GOT3 (cell line): ENCODE measurements around the gene PLXND1.
"Not testable (repeated sequence)": the region's sequence is repeated elsewhere in the genome, so short reads cannot be mapped to it uniquely, and the experiment has no call there.

ENCODE experiments used
- DNase-seq: peaks from one replicate; lab custom pipeline; 2025; ENCODE audit warnings: mixed read lengths; lab: John Stamatoyannopoulos, UW

The PLXND1 gene

DNA sequence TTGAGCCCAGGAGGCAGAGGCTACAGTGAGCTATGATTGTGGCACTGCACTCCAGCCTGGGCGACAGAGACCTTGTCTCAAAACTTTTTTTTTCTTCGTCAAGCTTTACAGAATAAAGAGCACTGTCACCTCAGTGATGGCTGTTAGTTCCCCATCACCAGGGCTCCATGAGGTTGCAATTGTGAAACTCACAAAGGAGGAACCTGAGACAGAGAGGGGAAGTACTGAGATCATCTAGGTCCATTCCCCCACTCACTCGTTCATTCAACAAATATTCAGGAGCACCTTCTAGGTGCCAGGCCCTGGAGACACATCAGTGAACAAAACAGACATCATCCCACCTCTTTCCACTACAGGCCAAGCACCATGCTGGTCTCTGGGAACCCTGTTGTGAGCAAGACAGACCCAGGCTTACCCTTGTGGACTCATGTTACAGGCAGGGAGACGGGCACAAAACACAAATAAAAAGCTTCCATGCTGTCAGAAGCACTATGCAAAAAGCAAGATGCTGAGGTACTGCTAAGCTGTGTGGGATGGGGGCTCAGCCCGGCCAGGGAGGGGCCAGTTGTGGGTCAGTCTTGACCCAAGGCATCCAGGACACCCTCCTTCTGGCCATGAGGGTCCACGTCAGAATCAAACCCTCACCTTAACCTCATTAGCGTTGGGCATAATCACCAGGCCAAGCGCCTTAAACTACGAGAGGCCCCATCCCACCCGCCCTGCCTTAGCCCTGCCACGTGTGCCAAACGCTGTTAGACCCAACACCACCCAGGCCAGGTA is 80.2 kb downstream of the PLXND1 start:
- no peak for DNase-seq

DNA sequence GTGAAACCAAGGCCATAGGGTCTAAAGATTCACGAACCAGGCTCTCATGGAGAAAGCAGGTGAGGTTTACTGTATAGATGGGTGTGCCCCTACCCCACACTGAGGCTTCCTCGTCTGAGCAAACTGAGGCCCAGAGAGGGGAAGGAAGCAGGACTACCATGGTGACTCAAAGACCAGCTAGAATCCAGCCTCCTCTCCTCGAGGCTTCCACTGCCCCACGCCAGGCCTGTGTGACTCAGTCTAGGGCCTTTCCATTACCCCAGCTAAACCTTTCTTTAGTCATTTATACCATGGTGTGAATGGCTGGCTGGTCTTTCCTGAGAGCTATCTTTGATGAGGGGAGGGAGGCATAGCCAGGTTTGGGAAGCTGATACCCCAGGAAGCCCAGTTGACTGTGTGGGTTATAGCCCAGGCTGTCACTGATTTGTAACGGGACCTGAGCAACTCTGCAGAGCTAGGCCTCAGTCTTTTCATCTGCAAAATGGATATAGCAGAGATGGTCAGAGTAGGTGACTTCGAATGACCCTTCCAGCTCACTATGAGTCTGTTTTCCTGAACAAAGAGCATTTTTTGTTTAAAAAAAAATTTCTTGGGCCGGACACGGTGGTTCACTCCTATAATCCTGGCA is 81.0 kb downstream of the PLXND1 start:
- no peak for DNase-seq

DNA sequence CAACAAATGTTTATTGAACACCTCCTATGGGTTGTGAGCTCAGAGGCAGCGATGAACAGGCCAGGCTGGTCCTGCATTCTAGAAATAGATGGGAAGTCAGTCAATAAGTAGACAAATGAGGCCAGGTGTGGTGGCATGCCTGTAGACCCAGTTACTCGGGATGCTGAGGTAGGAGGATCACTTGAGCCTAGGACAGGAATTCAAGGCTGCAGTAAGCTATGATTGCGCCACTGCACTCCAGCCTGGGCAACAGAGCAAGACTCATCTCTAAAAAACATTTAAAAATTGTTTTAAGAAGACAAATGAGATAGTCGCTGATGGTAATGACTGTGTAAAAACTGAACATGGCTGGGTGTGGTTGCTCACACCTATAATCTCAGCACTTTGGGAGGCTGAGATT is 82.4 kb downstream of the PLXND1 start:
- no peak for DNase-seq

DNA sequence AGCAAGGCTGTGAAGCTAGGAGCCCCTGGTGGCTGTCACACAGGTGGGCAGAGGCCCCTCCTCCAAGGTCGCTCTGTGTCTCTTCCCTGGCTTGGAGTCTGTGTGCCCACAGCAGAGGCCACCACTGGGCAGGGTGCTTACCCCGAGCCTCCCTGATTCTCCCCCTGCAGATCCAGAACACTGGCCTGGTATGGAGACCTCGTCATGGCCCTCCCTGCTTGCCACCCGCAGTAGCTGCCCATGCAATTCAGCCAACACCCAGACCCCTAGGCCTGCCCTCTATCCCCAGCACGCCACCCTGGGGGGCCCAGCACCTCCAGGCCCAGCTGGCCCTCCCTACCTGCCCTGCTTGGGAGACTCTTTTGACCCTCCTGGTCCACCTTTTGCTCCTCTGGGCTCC is 83.5 kb downstream of the PLXND1 start:
- DNase-seq: no peak

DNA sequence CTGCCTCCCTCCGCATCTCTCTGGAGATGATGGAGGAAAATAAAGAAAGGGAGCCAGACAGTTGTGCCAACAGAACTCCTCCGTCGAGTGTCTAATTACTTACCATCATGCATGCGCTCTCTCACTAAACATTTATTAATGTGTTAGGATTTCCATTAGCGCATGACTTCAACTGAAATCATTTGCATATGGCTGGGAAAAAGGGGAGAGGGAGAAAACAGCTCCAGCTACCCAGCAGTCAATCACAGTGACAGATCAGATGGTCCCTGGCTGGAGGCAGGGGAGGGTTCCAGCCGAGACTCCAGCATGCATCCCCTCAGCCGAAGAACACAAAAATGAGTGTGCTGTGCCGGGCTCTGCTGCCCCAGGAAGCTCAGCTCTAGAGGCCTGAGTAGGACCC is 84.9 kb downstream of the PLXND1 start:
- DNase-seq: no peak

DNA sequence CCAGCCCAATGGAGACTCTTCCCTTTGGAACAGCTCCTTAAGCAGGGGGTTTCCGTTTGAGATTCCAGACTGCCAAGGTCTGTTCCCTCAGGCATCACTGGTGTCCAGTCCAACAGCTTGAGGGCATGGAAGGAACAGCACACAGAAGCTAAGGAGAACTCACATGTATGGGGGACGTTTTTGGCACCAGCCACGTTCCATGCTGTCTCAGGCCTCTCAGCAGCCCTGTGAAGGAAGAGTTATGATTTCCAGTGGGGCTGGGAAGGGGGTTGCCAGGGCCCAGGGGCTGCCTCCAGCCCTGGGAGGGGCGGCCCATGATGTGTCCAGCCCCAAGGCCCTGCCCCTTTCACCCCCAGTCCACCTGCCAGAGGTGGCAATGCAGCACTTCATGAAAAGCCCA is 85.5 kb downstream of the PLXND1 start:
- DNase-seq: no peak

DNA sequence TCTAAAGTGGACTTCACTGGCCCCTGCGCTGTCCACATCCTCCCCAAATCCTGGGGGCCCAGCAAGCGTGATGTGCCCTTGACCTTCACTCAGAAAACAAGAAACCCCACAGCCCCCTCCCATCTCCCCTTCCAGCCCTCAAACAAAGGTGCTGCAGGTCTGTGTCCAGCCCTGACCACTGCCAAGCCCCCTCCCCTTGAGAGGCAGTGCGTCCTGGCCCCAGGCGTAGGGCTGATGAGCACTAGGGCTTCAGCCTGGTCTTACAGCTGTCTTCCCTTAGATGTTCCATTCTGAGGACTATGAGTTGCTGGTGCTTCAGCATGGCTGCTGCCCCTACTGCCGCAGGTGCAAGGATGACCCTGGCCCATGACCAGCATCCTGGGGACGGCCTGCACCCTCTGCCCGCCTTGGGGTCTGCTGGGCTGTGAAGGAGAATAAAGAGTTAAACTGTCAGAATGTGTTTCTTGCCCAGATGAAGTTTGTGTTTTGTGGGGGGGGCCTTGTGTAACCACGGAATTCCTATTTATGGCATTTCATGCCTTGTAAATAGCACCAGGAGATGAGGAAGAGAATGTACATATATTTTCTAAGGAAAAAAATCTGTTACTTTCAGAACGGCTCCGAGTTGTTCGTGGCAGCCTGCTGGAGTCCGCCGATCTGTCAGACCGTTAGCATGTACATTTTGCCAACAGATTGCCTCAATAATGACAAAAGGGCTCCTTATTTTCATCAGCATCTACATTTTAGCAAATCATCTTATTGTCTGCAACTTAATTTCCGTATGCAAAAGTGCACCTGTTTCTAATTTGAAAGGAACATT is 86.4 kb downstream of the PLXND1 start:
- DNase-seq: no peak

DNA sequence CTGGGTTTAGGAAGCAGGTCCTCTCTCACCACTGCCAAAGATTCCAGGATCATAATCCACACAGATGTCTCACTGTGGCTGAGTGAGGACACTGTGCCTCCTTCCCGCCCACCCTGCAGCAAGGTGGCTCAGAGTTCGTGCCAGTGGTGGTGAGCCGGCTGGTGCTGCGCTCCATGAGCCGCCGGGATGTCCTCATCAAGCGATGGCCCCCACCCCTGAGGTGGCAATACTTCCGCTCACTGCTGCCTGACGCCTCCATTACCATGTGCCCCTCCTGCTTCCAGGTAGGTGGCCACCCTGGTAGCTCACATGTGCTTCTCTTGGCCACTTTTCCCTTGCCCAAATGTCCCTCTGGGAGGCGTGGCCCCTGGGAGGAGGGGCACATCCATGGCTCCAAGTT is 87.0 kb downstream of the PLXND1 start:
- DNase-seq: no peak

DNA sequence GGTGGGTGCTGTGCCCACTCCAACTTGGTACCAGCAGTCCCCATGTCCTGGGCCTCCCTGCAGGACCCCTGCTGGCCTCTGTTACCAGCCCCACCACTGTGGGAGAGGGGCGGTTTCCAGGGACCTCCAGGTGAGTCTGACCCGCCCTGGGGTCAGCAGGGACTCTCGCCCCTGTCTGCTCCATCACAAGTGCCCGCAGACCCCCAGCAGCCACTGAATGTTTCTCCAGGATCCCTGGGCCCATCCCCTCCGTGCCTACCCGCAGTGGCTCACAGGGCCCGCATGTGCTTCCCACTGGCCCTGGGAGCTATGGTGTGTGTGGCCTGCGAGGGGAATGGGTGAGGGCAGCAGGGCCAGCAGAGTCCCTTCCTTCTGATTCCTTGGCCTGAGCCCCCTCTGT is 87.9 kb downstream of the PLXND1 start:
- DNase-seq: no peak

DNA sequence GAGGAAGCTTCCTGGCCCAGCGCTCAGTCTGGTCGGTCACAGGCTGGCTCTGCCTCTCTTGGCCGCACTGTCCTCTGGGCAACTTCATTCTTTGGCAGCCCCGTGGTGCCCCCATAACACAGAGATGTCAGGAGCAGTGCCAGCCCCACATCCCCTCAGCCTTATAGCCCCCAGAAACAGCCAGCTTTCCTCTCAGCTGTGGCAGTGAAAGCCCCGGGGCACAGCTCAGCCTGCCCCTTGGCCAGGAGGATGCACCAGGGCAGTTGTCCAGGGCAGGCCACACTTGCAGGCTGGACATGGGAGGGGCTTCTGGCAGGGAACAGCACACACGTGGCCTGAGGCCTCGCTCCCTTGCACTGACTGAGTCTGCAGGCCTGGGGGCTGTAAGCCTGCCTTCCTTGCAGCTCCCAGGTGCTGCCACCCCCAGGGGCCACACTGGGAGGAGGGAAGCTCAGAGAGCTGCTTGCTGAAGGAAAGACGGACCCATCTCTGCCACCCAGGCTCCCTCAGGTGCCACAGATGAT is 88.4 kb downstream of the PLXND1 start:
- DNase-seq: no peak

DNA sequence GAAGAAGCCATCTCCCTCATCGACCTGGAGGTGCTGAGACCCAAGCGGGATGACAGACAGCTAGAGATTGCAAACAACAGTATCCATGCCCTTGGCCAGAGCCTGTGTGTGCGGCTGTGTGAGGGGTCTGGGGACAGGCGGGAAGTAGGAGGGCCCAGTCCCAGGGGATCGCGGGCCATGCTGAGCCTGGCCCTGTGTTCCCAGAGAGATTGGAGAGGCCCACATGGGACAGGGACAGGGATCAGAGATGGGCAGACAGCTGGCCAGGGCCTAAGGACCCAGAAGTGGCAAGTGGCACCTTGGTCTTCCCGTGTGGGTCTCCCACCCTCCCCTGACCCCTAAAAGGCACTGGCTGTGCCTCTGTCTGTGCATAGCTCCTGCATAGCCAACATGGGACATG is 89.0 kb downstream of the PLXND1 start:
- no peak for DNase-seq

DNA sequence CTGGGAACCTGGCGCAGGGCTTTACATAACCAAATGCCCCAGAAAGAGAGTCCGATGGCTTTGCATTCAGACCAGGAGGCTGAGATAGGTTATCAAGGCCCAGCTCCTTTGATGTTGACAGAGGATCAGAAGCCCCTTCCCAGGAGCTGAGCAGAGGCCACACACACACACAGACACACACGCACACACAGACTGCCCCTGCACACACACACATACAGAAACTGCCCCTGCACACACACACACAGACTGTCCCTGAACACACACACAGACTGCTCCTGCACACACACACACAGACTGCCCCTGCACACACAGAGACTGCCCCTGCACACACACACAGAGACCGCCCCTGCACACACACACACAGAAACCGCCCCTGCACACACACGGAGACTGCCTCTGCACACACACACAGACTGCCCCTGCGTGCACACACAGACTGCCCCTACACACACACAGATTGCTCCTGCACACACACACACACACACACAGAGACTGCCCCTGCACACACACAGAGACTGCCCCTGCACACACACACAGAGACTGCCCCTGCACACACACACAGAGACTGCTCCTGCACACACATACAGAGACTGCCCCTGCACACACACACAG is 90.5 kb downstream of the PLXND1 start:
- not testable (repeated sequence) for DNase-seq

DNA sequence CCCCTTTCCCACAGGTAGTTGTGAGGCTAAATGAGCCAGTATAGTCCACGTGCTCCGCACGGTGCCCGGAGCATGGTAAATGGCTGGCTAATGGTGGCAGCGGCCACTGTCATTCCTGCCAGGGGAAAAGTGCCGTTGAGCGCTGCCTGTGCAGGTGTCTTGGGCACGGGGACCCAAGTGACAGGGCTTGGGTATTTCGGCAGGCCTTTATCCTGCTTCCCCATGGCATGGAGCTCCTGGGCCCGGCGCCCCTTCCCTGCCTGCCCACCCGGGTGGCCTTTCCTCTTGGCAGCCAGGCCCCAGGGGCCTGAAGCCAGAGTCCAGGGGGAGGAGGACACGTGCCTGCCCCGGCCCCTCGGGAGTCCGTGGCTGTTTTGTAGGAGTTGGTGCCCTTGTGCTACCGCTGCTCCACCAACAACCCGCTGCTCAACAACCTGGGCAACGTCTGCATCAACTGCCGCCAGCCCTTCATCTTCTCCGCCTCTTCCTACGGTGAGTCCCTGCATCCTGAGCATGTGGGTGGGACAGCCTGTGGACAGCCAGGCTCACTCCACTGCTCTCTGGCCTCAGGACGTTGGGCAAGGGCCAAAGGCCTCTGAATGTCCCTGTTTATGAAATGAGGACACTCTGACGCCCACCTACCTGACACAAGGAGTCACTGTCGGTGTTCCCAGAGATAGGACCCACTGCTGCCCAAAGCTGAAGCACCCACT is 91.2 kb downstream of the PLXND1 start:
- not testable (repeated sequence) for DNase-seq

DNA sequence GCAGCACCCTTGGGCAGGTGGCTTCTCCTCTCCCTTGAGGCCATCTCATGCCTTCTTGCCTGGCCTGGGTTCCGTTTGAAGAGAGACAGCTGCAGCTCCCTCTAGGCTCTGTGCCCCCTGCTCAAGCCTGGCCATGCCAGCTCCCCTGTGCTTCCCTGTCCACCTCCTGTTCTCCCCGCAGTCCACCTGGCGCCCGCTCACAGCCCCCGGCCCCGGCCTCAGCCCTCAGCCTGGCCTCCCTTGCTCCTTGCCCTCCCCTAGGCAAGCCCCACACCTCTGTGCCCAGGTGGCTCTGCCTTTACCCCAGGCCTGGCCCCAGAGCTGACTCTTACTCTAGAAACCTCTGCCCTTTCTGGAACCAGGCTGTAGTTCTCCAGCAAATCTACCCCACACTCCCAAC is 91.9 kb downstream of the PLXND1 start:
- no peak for DNase-seq

DNA sequence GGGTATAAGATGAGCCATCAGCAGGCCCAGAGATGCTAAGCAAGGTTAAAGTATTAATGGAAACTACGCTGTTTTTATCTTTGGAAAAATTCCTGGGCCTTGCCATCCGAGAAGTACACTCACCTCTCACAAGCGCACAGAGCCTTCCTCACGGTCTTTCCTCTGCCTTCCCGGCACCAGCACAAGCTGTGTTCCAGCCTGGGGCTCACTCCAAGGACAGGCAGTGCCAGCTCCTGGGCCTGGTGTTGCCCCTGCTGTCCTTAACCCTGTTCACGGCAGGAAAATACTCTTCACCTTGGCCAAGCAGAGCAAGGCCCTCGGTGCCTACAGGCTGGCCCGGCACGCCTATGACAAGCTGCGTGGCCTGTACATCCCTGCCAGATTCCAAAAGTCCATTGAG is 92.4 kb downstream of the PLXND1 start:
- no peak for DNase-seq

DNA sequence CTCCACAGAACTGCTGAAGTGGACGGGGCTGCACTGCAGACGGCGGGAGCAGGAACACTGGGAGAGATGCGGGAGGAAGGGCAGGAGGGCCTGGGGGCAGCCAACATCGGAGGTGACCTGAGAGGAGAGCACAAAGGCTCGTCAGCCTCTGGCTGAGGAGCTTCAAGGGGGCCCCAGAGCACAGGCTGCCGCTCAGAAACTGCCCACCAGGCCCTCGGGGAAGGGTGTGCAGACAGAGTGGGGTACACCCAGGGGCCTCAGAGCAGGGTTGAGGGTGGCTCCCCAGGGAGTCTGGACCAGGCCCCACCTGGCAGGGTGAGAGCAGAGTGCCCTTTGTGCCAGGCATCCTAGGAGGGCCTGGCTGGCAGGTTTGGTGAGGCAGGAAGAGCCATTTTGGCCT is 92.8 kb downstream of the PLXND1 start:
- no peak for DNase-seq

DNA sequence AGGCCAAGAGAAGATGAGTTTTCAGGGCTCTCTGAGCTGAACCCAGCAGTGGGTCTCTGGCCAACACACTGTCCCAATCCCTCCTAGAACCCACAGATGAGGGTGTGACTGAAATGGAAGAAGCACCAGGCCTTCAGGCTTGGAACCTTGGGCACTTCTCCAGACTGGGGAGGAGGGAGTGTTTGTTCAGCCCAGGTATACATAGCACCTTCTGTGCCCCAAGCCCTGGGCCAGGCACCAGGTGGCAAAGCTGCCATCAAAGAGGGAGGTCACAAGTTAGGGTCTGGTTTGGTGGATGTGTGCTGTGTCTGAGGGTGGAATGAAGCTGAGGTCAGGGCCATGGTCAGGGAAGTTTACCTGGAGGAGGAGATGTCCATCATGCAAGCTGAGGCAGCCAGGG is 93.9 kb downstream of the PLXND1 start:
- no peak for DNase-seq

DNA sequence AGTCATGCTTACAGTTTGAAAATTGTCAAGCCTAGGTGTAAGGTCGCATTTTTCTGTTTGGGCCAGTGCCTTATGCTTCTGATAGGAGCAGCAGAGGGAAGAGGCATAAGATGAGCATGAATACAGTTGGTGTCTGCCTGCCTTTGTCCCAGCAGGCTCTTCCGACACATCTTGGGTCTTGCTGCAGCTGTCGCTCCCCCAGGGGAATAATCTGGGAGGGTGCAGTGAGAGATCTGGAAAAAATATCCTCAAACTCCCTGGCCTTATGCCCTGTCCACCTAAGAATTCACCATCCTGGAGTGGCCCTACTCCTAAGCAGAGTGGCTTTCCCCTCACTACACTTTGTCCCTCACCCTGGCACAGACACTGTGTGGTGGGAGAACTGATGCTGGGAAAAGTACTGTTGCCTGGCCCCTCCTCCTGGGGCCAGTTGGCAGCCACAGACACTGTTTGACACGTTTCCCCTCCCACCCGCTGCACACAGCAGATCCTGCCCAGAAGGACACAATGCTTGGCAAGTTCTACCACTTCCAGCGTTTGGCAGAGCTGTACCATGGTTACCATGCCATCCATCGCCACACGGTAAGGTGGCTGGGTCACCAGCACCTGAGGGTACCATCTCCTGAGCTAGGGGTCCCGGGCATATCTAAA is 99.2 kb downstream of the PLXND1 start:
- no peak for DNase-seq

DNA sequence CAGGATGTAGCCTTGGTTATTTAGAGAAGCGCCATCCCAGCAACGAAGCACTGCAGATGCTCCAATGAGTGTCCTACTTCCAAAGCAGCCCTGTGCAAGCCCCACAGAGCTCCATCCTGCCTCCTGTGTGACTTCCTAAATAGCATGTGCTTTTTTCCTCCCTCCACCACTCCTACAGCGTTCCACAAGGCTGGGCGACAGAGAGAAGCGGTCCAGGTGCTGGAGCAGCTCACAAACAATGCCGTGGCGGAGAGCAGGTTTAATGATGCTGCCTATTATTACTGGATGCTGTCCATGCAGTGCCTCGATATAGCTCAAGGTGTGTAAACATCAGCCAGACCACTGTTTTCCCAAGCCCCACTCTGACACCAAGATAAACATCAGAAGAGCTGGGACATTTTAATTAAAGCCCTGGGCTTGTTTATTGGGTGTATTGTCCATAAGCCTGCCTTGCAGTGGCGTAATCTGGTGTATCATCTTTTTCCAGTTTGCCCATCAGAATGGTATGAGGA is 100.2 kb downstream of the PLXND1 start:
- no peak for DNase-seq

DNA sequence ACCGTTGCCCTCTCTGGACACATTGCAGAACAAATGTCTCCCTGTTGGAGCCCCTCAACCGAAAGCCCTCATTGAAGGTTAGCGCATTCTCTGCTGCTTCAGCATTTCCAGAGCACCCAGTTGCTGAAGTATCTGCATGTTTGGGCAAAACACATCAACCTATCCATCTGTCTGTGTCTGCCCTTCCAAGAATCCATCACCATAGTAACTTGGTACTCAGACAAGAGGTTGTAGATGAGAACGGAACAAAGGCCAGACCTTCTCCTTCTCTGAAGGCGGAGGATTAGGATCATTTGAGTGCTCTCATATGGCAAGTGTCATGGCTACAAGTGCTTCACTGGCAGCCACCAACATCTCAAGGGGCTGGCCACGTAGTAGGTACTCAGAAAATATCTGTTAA is 101.1 kb downstream of the PLXND1 start:
- DNase-seq: no peak
